Esophagus (tissue), 2 donors: ENCODE measurements around the gene SHB. TPM values are rescaled to one million over a fixed set of nuclear protein-coding genes. Genes with fewer than 3 reads are reported as not detected.

ENCODE experiments used
- H3K27ac ChIP-seq, 2 donors: one replicate each; pipeline ENCODE4 v1.5.1; 2013; ENCODE audit warnings: low read depth in 2 of 2, mild to moderate bottlenecking in 2 of 2, inconsistent platforms in 1 of 2, low read length in 1 of 2, moderate library complexity in 1 of 2
- H3K27me3 ChIP-seq, 2 donors: one replicate each; pipeline ENCODE4 v1.6.1; 2013; ENCODE audit warnings: low read length in 2 of 2, control low read depth in 1 of 2, mild to moderate bottlenecking in 1 of 2; ENCODE audit not compliant: insufficient read depth in 2 of 2, control insufficient read depth in 1 of 2
- H3K36me3 ChIP-seq, 2 donors: one replicate each; pipeline ENCODE4 v1.6.1; 2013; ENCODE audit warnings: low read length in 1 of 2; ENCODE audit not compliant: control insufficient read depth in 2 of 2, insufficient read depth in 2 of 2
- H3K4me1 ChIP-seq, 2 donors: one replicate each; pipeline ENCODE4 v1.6.1; 2013; ENCODE audit warnings: low read length in 1 of 2; ENCODE audit not compliant: control insufficient read depth in 2 of 2, insufficient read depth in 2 of 2
- H3K4me3 ChIP-seq, 2 donors: one replicate each; pipeline ENCODE4 v1.5.1; 2013; ENCODE audit warnings: low read length in 2 of 2, mild to moderate bottlenecking in 2 of 2, low read depth in 1 of 2, moderate library complexity in 1 of 2
- H3K9me3 ChIP-seq, 2 donors: one replicate each; pipeline ENCODE4 v1.6.1; 2013; ENCODE audit warnings: mild to moderate bottlenecking in 2 of 2, low read depth in 1 of 2, low read length in 1 of 2, moderate library complexity in 1 of 2; ENCODE audit not compliant: control insufficient read depth in 2 of 2, insufficient read depth in 1 of 2
- WGBS, 2 donors: extraction: QIAGEN DNeasy Blood & Tissue Kit; methylation state at CpG; one replicate each; pipeline ENCODE4 v1.1.7; 2013; 5-methylcytosine and 5-hydroxymethylcytosine counted together
- polyA plus RNA-seq, 2 donors: library from polyadenylated mRNA; stranded (reverse); fragments of 200-250 nt; gene quantifications; one replicate each; pipeline ENCODE4 v1.2.3, GENCODE V29; 2013
- donor health status: healthy with polysubstance abuse.
- donor health status: Bipolar disorder and iron deficiency.

SHB gene
- polyA plus RNA-seq, 2 donors, result 14.7 to 15.7 TPM

GRCh38 chr9:37954581-37954981 lies 114.4 kb downstream of the SHB start:
- Histone ChIP-seq H3K4me1 (peaks cover 17 to 26% of the 10 kb centered on the region in 2 donors), H3K27ac (peak overlapping the region; percentile 73 to 94), H3K4me3 (no peak overlapping the region), H3K36me3 (peaks cover 6 to 23% of the 10 kb centered on the region in 2 donors), H3K9me3 (no peaks in the 10 kb centered on the region), H3K27me3 (no peaks in the 10 kb centered on the region)
- 42 to 46% methylated on average over 3 of the region's 3 CpGs for WGBS, 2 donors

GRCh38 chr9:37953775-37954437 lies 115.1 kb downstream of the SHB start:
- Histone ChIP-seq H3K4me1 (peaks cover 17 to 23% of the 10 kb centered on the region in 2 donors), H3K27ac (peak overlapping the region; percentile 73 to 94)

GRCh38 chr9:37953206-37953774 lies 115.7 kb downstream of the SHB start:
- 73 to 76% methylated on average over 5 of the region's 5 CpGs for WGBS, 2 donors
- Histone ChIP-seq H3K27me3 (no peaks in the 10 kb centered on the region), H3K9me3 (no peaks in the 10 kb centered on the region), H3K4me3 (no peak overlapping the region), H3K36me3 (peaks cover 6 to 25% of the 10 kb centered on the region in 2 donors), H3K4me1 (peaks cover 17 to 25% of the 10 kb centered on the region in 2 donors), H3K27ac (peak overlapping the region; percentile 71 to 94)

More at GRCh38 chr9:37953775-37954437, 115.1 kb downstream of the SHB start:
- WGBS, 2 donors, result 15 to 37% methylated on average over 14 of the region's 14 CpGs
- no peaks in the 10 kb centered on the region for H3K9me3 ChIP-seq
- H3K36me3 ChIP-seq, result peaks cover 6 to 22% of the 10 kb centered on the region in 2 donors
- H3K4me3 ChIP-seq, result no peak overlapping the region
- H3K27me3 ChIP-seq, result no peaks in the 10 kb centered on the region

- Histone ChIP-seq H3K27me3 (no peaks in the 10 kb centered on the region), H3K4me3 (no peak overlapping the region), H3K4me1 (peaks cover 14 to 27% of the 10 kb centered on the region in 2 donors), H3K36me3 (peaks cover 6 to 26% of the 10 kb centered on the region in 2 donors), H3K27ac (peak overlapping the region in 1 of 2 donors; percentile 94), H3K9me3 (no peaks in the 10 kb centered on the region)
- WGBS, 2 donors, result 78 to 83% methylated on average over 6 of the region's 6 CpGs
Observed at GRCh38 chr9:37952731-37953130, 116.3 kb downstream of the SHB start.

- H3K36me3 ChIP-seq, result peaks cover 9 to 35% of the 10 kb centered on the region in 2 donors
- no peak overlapping the region for H3K4me3 ChIP-seq
- WGBS, 2 donors, result 83 to 86% methylated on average over 12 of the region's 12 CpGs
- H3K27me3 ChIP-seq, result no peaks in the 10 kb centered on the region
- H3K27ac ChIP-seq, result no peak overlapping the region
- H3K4me1 ChIP-seq, result peaks cover 11 to 33% of the 10 kb centered on the region in 2 donors
- H3K9me3 ChIP-seq, result no peaks in the 10 kb centered on the region
Observed at GRCh38 chr9:37951671-37952449, 117.2 kb downstream of the SHB start.

- no peaks in the 10 kb centered on the region for H3K27me3 ChIP-seq
- H3K4me1 ChIP-seq, result peaks cover 11 to 30% of the 10 kb centered on the region in 2 donors
- 92 to 97% methylated on average over 12 of the region's 12 CpGs for WGBS, 2 donors
- H3K27ac ChIP-seq, result no peak overlapping the region
- peaks cover 14 to 40% of the 10 kb centered on the region in 2 donors for H3K36me3 ChIP-seq
- H3K9me3 ChIP-seq, result no peaks in the 10 kb centered on the region
- H3K4me3 ChIP-seq, result no peak overlapping the region
Observed at GRCh38 chr9:37950561-37950960, 118.5 kb downstream of the SHB start.

GRCh38 chr9:37949576-37949975 lies 119.5 kb downstream of the SHB start:
- Histone ChIP-seq H3K27ac (no peak overlapping the region), H3K4me3 (no peak overlapping the region), H3K9me3 (no peaks in the 10 kb centered on the region), H3K27me3 (no peaks in the 10 kb centered on the region), H3K4me1 (peaks cover 9 to 33% of the 10 kb centered on the region in 2 donors), H3K36me3 (peaks cover 14 to 49% of the 10 kb centered on the region in 2 donors)
- WGBS, 2 donors, result 79 to 82% methylated on average over 7 to 8 of the region's 8 CpGs

GRCh38 chr9:37948417-37948980 lies 120.5 kb downstream of the SHB start:
- Histone ChIP-seq H3K27me3 (no peaks in the 10 kb centered on the region), H3K36me3 (peaks cover 14 to 55% of the 10 kb centered on the region in 2 donors), H3K27ac (peak overlapping the region in 1 of 2 donors; percentile 21), H3K4me1 (peaks cover 11 to 33% of the 10 kb centered on the region in 2 donors), H3K9me3 (no peaks in the 10 kb centered on the region), H3K4me3 (no peak overlapping the region)
- 80 to 87% methylated on average over 20 of the region's 20 CpGs for WGBS, 2 donors

GRCh38 chr9:37947977-37948376 lies 121.0 kb downstream of the SHB start:
- Histone ChIP-seq H3K4me3 (no peak overlapping the region), H3K9me3 (no peaks in the 10 kb centered on the region), H3K27ac (no peak overlapping the region), H3K36me3 (peaks cover 14 to 50% of the 10 kb centered on the region in 2 donors), H3K4me1 (peaks cover 14 to 33% of the 10 kb centered on the region in 2 donors), H3K27me3 (no peaks in the 10 kb centered on the region)
- WGBS, 2 donors, result 57 to 74% methylated on average over 9 of the region's 9 CpGs
